CD14-positive monocyte (primary cell): ENCODE measurements around the gene TUBB3. TPM values are rescaled to one million over a fixed set of nuclear protein-coding genes. Genes with fewer than 3 reads are reported as not detected.

Experiments used
- DNase-seq, 3 donors: peaks; one replicate each; pipeline ENCODE4 v3.0.0-alpha.2; 2011 to 2022
- H2AFZ ChIP-seq: 2 replicates; pipeline ENCODE4 v1.6.0; 2012; ENCODE audit warnings: mild to moderate bottlenecking, low read depth, low read length, inconsistent platforms; ENCODE audit not compliant: insufficient read depth, poor library complexity, severe bottlenecking
- H3K27ac ChIP-seq, 2 donors: 1 replicate in 1 of 2; 2 replicates in 1 of 2; pipeline ENCODE4 v1.5.1; 2012 to 2013; ENCODE audit warnings: low read length in 2 of 2, control low read depth in 1 of 2, inconsistent platforms in 1 of 2, low read depth in 1 of 2, mild to moderate bottlenecking in 1 of 2
- H3K27me3 ChIP-seq, 2 donors: one replicate each; pipeline versions ENCODE4 v1.6.0 to v1.6.1; 2011 to 2013; ENCODE audit warnings: low read length in 2 of 2; ENCODE audit not compliant: control insufficient read depth in 2 of 2, insufficient read depth in 2 of 2
- H3K36me3 ChIP-seq, 2 donors: replicated peaks in 1 of 2; 1 replicate in 1 of 2; 2 replicates in 1 of 2; pipeline versions ENCODE4 v1.5.1 to v1.6.1; 2012 to 2013; ENCODE audit warnings: low read length in 2 of 2, control low read depth in 1 of 2, inconsistent platforms in 1 of 2, mild to moderate bottlenecking in 1 of 2; ENCODE audit not compliant: insufficient read depth in 2 of 2, control insufficient read depth in 1 of 2
- H3K4me1 ChIP-seq, 2 donors: 1 replicate in 1 of 2; 2 replicates in 1 of 2; pipeline versions ENCODE4 v1.5.1 to v1.6.1; 2012 to 2013; ENCODE audit warnings: low read length in 2 of 2, control low read depth in 1 of 2, inconsistent platforms in 1 of 2, mild to moderate bottlenecking in 1 of 2, moderate library complexity in 1 of 2; ENCODE audit not compliant: insufficient read depth in 2 of 2, control insufficient read depth in 1 of 2
- H3K4me2 ChIP-seq: replicated peaks from 2 replicates; pipeline ENCODE3; 2012; ENCODE audit warnings: low read length, moderate library complexity, mild to moderate bottlenecking; ENCODE audit not compliant: poor library complexity, severe bottlenecking; ENCODE audit errors: extremely low read depth
- H3K4me3 ChIP-seq, 3 experiments: fragments of 200-600 bp in 1 of 3; sonication (generic) in 1 of 3; replicated peaks in 1 of 3; 1 replicate in 2 of 3; 2 replicates in 1 of 3; pipeline ENCODE4 v1.5.1; 2011 to 2013; ENCODE audit warnings: low read length in 3 of 3, mild to moderate bottlenecking in 3 of 3, control low read depth in 2 of 3, low read depth in 2 of 3, inconsistent platforms in 1 of 3, moderate library complexity in 1 of 3
- H3K79me2 ChIP-seq: 2 replicates; pipeline ENCODE4 v1.6.0; 2012; ENCODE audit warnings: mild to moderate bottlenecking, control low read depth, inconsistent platforms, low read length, moderate library complexity; ENCODE audit not compliant: insufficient read depth
- H3K9ac ChIP-seq: 2 replicates; pipeline ENCODE4 v1.6.0; 2017; ENCODE audit warnings: low read length, mild to moderate bottlenecking; ENCODE audit not compliant: insufficient read depth, poor library complexity, severe bottlenecking
- H3K9me3 ChIP-seq, 2 donors: replicated peaks in 1 of 2; 1 replicate in 1 of 2; 2 replicates in 1 of 2; pipeline versions ENCODE4 v1.5.1 to v1.6.1; 2012 to 2013; ENCODE audit warnings: low read length in 2 of 2, control low read depth in 1 of 2; ENCODE audit not compliant: control insufficient read depth in 1 of 2, insufficient read depth in 1 of 2
- H4K20me1 ChIP-seq: 2 replicates; pipeline ENCODE4 v1.6.0; 2012; ENCODE audit warnings: mild to moderate bottlenecking, low read length, control low read depth, moderate library complexity; ENCODE audit not compliant: insufficient read depth
- H3K27ac Mint-ChIP-seq, 7 donors: one replicate each; pipeline ENCODE4 v1.8.0; 2020; ENCODE audit warnings: mild to moderate bottlenecking in 7 of 7, mixed read lengths in 7 of 7, moderate library complexity in 6 of 7, inconsistent platforms in 2 of 7
- H3K27me3 Mint-ChIP-seq, 3 donors: one replicate each; pipeline ENCODE4 v1.8.0; 2021 to 2022; ENCODE audit warnings: low read depth in 3 of 3, mild to moderate bottlenecking in 3 of 3, mixed read lengths in 3 of 3, moderate library complexity in 3 of 3, inconsistent platforms in 1 of 3
- H3K36me3 Mint-ChIP-seq, 2 donors: one replicate each; pipeline ENCODE4 v1.8.0; 2020; ENCODE audit warnings: mixed read lengths in 2 of 2, inconsistent platforms in 1 of 2, mild to moderate bottlenecking in 1 of 2
- H3K4me1 Mint-ChIP-seq: one replicate; pipeline ENCODE4 v1.8.0; 2020; ENCODE audit warnings: mild to moderate bottlenecking, mixed read lengths
- H3K4me3 Mint-ChIP-seq, 2 donors: one replicate each; pipeline ENCODE4 v1.8.0; 2020; ENCODE audit warnings: mild to moderate bottlenecking in 2 of 2, mixed read lengths in 2 of 2, moderate library complexity in 1 of 2
- H3K9me3 Mint-ChIP-seq, 7 donors: one replicate each; pipeline ENCODE4 v1.8.0; 2020 to 2022; ENCODE audit warnings: mixed read lengths in 7 of 7, mild to moderate bottlenecking in 6 of 7, moderate library complexity in 6 of 7, inconsistent platforms in 2 of 7
- CTCF ChIP-seq: fragments of 200-600 bp; IDR thresholded peaks from one replicate; pipeline ENCODE4 v1.8.0; 2022; ENCODE audit warnings: antibody characterized with exemption, mild to moderate bottlenecking
- WGBS: methylation state at CpG from one replicate; pipeline ENCODE4 v1.1.5; 2013; ENCODE audit warnings: missing lambda C conversion rate; ENCODE audit not compliant: insufficient coverage; 5-methylcytosine and 5-hydroxymethylcytosine counted together
- intact Hi-C, 2 donors: fragments of 100-400 bp; cut with micrococcal nuclease; formaldehyde crosslinking; loops; one replicate each; pipeline versions ENCODE4 v1.15.0 to v1.15.1; 2023
- polyA plus RNA-seq, 3 donors: library from polyadenylated mRNA; depleted of rRNA in 1 of 3; unstranded in 2 of 3; stranded (reverse) in 1 of 3; fragments of 300-500 nt in 2 of 3; fragments of >200 nt in 1 of 3; fragmentation: Illumina TruSeq in 2 of 3; gene quantifications; 1 replicate in 2 of 3; 2 replicates in 1 of 3; pipeline ENCODE4 v1.2.3, GENCODE V29; 2012 to 2021

Gene TUBB3
- polyA plus RNA-seq, 3 donors, result 2.9 TPM; not detected in 2

- no peak for TF ChIP-seq CTCF
- Mint-ChIP-seq H3K4me3 (peak overlapping the region; percentile 83 to 89), H3K9me3 (peaks cover 0 to 14% (median 2%) of the 10 kb centered on the region in 7 donors), H3K27me3 (peaks cover 33 to 51% (median 50%) of the 10 kb centered on the region in 3 donors), H3K36me3 (peaks cover 21 to 37% of the 10 kb centered on the region in 2 donors), H3K4me1 (peaks cover 45% of the 10 kb centered on the region), H3K27ac (no peak overlapping the region)
- intact Hi-C loops, result loop anchor here in 1 of 2 donors (10.0 kb wide), 1 partner anchor 1165 kb away; the partner anchor contains the start of gene PIEZO1
- peaks cover 0 to under 1% of the 10 kb centered on the region in 2 donors for H3K36me3 ChIP-seq
- no peak overlapping the region for H3K27ac ChIP-seq
- WGBS, result 99% methylated on average over 10 of the region's 12 CpGs
- H2AFZ ChIP-seq, result no peak overlapping the region
- peaks cover 32 to 41% of the 10 kb centered on the region in 2 donors for H3K4me1 ChIP-seq
- peak overlapping the region; percentile 86 for H3K4me2 ChIP-seq
- peaks cover 7 to 36% of the 10 kb centered on the region in 2 donors for H3K27me3 ChIP-seq
- peak overlapping the region in 1 of 3 experiments; percentile 78 for H3K4me3 ChIP-seq
- peaks cover 25% of the 10 kb centered on the region for H4K20me1 ChIP-seq
- H3K9me3 ChIP-seq, result peaks cover 0 to 5% of the 10 kb centered on the region in 2 donors
- peaks cover 9% of the 10 kb centered on the region for H3K79me2 ChIP-seq
- peak overlapping the region; percentile 60 for H3K9ac ChIP-seq
- DNase-seq, result no peak
Measured at GRCh38 chr16:89949756-89950155, 26.6 kb downstream of the TUBB3 start.

- 100% methylated on average over 4 of the region's 5 CpGs for WGBS
- H3K79me2 ChIP-seq, result peaks cover 14% of the 10 kb centered on the region
- no peak for TF ChIP-seq CTCF
- no peak for DNase-seq
- Mint-ChIP-seq H3K4me1 (peaks cover 59% of the 10 kb centered on the region), H3K27ac (no peak overlapping the region), H3K36me3 (peaks cover 24 to 46% of the 10 kb centered on the region in 2 donors), H3K27me3 (peaks cover 20 to 37% (median 35%) of the 10 kb centered on the region in 3 donors), H3K4me3 (no peak overlapping the region), H3K9me3 (peaks cover 0 to 14% (median 2%) of the 10 kb centered on the region in 7 donors)
- no peak overlapping the region for H2AFZ ChIP-seq
- peaks cover 0 to 5% of the 10 kb centered on the region in 2 donors for H3K9me3 ChIP-seq
- H3K27me3 ChIP-seq, result peaks cover 7 to 20% of the 10 kb centered on the region in 2 donors
- H3K4me3 ChIP-seq, result no peak overlapping the region
- peaks cover 47 to 59% of the 10 kb centered on the region in 2 donors for H3K4me1 ChIP-seq
- intact Hi-C loops, result no loop called here
- no peak overlapping the region for H3K4me2 ChIP-seq
- H4K20me1 ChIP-seq, result peaks cover 25% of the 10 kb centered on the region
- H3K36me3 ChIP-seq, result peaks cover 0 to 8% of the 10 kb centered on the region in 2 donors
- no peak overlapping the region for H3K27ac ChIP-seq
- H3K9ac ChIP-seq, result no peak overlapping the region
Measured at GRCh38 chr16:89951509-89951908, 28.4 kb downstream of the TUBB3 start.
